Measurements from ENCODE around the gene PTPRK. TPM values are rescaled to one million over a fixed set of nuclear protein-coding genes. Genes with fewer than 3 reads are reported as not detected.

Gene PTPRK
- total RNA-seq, 1 experiment from 2014 or later, result 265 TPM

- H3K9me3 Mint-ChIP-seq (ENCODE audit: low read depth, unreplicated experiment), result no peaks in the 10 kb centered on the region
- H3K36me3 Mint-ChIP-seq (ENCODE audit: insufficient read depth, unreplicated experiment), result peaks cover 25% of the 10 kb centered on the region
- H3K4me3 Mint-ChIP-seq (ENCODE audit: low read depth, unreplicated experiment), result no peak overlapping the region
- no peak overlapping the region for H3K27ac Mint-ChIP-seq (ENCODE audit: unreplicated experiment)
- no TSS peak for BruUV-seq (replicated peaks)
- DNase-seq, result no peak
- H3K4me1 Mint-ChIP-seq (ENCODE audit: low read depth, unreplicated experiment), result peaks cover 20% of the 10 kb centered on the region
- no peak for TF ChIP-seq CTCF (IDR thresholded peaks at IDR 0.05; ENCODE audit: unreplicated experiment)
- H3K27me3 Mint-ChIP-seq (ENCODE audit: unreplicated experiment), result no peaks in the 10 kb centered on the region
- intact Hi-C loops (cut with micrococcal nuclease; ENCODE audit: unreplicated experiment), result no loop called here
- CTCF ChIA-PET, result no interaction called here
These were observed 552.0 kb downstream of the PTPRK start for GRCh38 chr6:127968394-127968793.

- TF ChIP-seq CTCF (IDR thresholded peaks at IDR 0.05; ENCODE audit: unreplicated experiment), result no peak
- peaks cover 14% of the 10 kb centered on the region for H3K4me1 Mint-ChIP-seq (ENCODE audit: low read depth, unreplicated experiment)
- peaks cover 21% of the 10 kb centered on the region for H3K36me3 Mint-ChIP-seq (ENCODE audit: insufficient read depth, unreplicated experiment)
- H3K9me3 Mint-ChIP-seq (ENCODE audit: low read depth, unreplicated experiment), result no peaks in the 10 kb centered on the region
- no TSS peak for BruUV-seq (replicated peaks)
- DNase-seq, result no peak
- H3K27me3 Mint-ChIP-seq (ENCODE audit: unreplicated experiment), result no peaks in the 10 kb centered on the region
- no peak overlapping the region for H3K27ac Mint-ChIP-seq (ENCODE audit: unreplicated experiment)
- intact Hi-C loops (cut with micrococcal nuclease; ENCODE audit: unreplicated experiment), result no loop called here
- CTCF ChIA-PET, result no interaction called here
- no peak overlapping the region for H3K4me3 Mint-ChIP-seq (ENCODE audit: low read depth, unreplicated experiment)
These were observed 552.7 kb downstream of the PTPRK start for GRCh38 chr6:127967708-127968107.

- peaks cover 10% of the 10 kb centered on the region for H3K36me3 Mint-ChIP-seq (ENCODE audit: insufficient read depth, unreplicated experiment)
- DNase-seq, result no peak
- TF ChIP-seq CTCF (IDR thresholded peaks at IDR 0.05; ENCODE audit: unreplicated experiment), result no peak
- no peaks in the 10 kb centered on the region for H3K9me3 Mint-ChIP-seq (ENCODE audit: low read depth, unreplicated experiment)
- no peak overlapping the region for H3K27ac Mint-ChIP-seq (ENCODE audit: unreplicated experiment)
- no peaks in the 10 kb centered on the region for H3K27me3 Mint-ChIP-seq (ENCODE audit: unreplicated experiment)
- intact Hi-C loops (cut with micrococcal nuclease; ENCODE audit: unreplicated experiment), result no loop called here
- H3K4me1 Mint-ChIP-seq (ENCODE audit: low read depth, unreplicated experiment), result peaks cover 3% of the 10 kb centered on the region
- no peak overlapping the region for H3K4me3 Mint-ChIP-seq (ENCODE audit: low read depth, unreplicated experiment)
- no TSS peak for BruUV-seq (replicated peaks)
- CTCF ChIA-PET, result no interaction called here
These were observed 553.8 kb downstream of the PTPRK start for GRCh38 chr6:127966616-127967015.

- Mint-ChIP-seq H3K4me1 (ENCODE audit: low read depth, unreplicated experiment) (no peaks in the 10 kb centered on the region), H3K4me3 (ENCODE audit: low read depth, unreplicated experiment) (no peak overlapping the region), H3K27ac (ENCODE audit: unreplicated experiment) (no peak overlapping the region), H3K9me3 (ENCODE audit: low read depth, unreplicated experiment) (no peaks in the 10 kb centered on the region), H3K36me3 (ENCODE audit: insufficient read depth, unreplicated experiment) (peaks cover 10% of the 10 kb centered on the region), H3K27me3 (ENCODE audit: unreplicated experiment) (no peaks in the 10 kb centered on the region)
- BruUV-seq (replicated peaks), result no TSS peak
- CTCF ChIA-PET, result no interaction called here
- intact Hi-C loops (cut with micrococcal nuclease; ENCODE audit: unreplicated experiment), result loop anchor here (5.0 kb wide), 1 partner anchor 106 kb away; no protein-coding TSS in a partner anchor
- DNase-seq, result no peak
- TF ChIP-seq CTCF (IDR thresholded peaks at IDR 0.05; ENCODE audit: unreplicated experiment), result no peak
These were observed 556.9 kb downstream of the PTPRK start for GRCh38 chr6:127963495-127963894.
